IPS DF 19.7 (cell line): ENCODE data around the gene SAP30BP.

Experiments
- DNase-seq: peaks from one replicate; pipeline ENCODE4 v3.0.0-alpha.2; 2013; ENCODE audit warnings: low read depth, low spot score

Gene SAP30BP

DNA sequence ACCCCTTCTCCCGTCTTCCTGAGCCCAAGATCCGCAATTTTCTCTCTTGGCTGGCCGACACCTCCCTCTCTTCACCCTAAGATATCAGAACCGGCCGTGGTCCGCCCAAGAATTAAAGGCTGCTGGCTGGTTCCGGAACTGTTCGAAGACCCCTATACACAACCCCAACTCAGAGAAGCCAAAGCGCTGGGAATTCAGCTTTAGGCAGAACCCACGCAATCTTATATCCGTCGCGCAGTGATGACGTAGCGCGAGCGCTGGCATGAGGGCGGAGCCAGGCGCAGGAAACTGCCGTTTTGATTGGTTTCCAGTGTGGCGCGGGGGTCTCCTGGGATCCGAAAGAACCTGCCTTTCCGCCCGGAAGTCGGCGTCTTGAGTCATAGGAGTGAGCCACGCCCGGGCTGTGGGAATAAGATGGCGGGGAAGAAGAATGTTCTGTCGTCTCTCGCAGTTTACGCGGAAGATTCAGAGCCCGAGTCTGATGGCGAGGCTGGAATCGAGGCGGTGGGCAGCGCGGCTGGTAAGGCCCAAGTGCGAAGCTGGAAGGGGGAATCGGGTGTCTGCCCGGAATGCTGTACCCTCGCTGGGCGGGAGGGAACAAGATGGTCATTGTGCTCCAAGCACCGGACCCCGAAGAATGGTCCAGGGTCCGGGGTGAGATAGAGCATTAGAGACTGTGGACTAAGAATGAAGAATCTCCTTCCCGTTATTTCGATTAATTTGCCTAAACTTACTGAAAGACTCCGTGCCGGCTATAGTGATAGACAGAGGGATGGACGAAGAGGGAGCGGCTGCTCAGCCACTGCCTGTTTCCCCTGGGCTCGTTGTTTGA, at the start of gene SAP30BP, which contains the start of gene RECQL5:
SAP30BP (plus strand) TSS at position 380 of the 832 bp plus-strand sequence; CDS start at position 415, 35 bp downstream.
RECQL5 (minus strand) TSS at position 196 of the 832 bp plus-strand sequence. CDS start 597 bp downstream, outside the sequence.
- peak; percentile 88 for DNase-seq

DNA sequence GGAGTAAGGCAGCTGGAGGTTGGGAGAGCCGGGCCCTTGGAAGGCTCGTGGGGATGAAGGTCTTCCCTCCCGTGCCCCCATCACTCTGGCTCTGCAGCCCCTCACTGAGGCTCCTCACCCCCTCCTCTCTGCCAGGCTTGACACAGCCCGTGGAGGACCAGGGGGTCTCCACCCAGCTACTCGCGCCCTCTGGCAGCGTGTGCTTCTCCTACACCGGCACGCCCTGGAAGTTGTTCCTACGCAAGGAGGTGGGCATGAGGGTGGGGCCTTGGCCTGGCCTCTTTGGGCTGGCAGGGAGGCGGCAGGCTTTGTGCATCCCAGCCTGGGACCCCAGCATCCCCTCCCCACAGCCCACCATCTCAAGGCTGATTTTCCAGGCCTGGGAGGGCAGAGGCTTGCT, 49.5 kb upstream of the SAP30BP start:
- no peak for DNase-seq

DNA sequence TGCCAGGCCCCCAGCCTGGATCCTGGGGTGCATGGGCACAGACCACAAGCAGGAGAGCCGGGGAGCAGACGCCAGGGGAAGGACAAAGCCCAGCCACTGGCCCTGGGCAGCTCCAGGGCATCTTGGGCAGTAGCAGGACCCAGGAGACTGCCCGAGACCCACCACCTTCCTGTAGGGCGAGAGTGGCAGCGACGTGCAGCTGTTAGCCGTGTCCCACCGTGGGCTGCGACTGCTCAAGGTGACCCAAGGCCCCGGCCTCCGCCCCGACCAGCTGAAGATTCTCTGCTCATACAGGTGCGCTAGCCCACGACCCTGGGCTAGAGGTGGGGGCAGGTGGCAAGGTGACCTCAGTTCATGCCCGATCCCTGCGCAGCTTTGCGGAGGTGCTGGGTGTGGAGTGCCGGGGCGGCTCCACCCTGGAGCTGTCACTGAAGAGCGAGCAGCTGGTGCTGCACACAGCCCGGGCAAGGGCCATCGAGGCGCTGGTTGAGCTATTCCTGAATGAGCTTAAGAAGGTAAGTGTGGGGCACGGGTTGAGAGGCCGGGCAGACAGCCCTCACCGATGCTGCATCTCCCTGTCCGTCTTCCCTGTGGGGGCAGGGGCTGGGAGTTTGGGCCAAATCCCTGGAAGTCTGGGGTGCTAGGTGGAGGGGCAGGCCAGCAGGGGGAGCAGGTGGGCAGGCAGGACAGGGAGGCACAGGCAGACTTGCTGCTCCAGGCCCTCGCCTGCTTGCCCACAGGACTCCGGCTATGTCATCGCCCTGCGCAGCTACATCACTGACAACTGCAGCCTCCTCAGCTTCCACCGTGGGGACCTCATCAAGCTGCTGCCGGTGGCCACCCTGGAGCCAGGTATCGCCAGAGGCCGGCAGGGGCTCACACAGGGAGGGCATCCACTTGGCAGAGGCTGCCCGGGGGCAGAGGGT, 47.4 kb upstream of the SAP30BP start:
- peak; percentile 54 for DNase-seq

GRCh38 chr17:75621489-75621888, 45.6 kb upstream of the SAP30BP start:
- no peak for DNase-seq

DNA sequence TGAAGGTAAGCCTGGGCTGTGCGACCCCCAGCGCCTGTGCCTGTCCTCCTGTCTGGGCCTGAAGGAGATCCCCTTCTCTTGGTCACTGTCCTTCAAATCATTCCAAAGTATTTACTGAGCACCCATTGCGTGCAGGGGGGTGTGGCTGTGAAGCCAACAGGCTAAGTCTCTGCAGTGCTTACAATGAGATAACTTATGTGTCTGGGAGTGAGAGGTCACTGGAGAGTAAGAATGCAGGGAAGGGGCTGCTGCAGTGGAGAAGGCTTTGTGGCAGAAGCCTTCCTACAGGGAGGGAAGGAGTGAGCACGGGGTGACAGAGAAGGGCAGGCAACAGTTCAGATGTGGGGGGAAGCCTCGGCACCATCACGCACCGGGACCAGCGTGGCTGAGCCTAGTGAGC, 45.1 kb upstream of the SAP30BP start:
- no peak for DNase-seq

DNA sequence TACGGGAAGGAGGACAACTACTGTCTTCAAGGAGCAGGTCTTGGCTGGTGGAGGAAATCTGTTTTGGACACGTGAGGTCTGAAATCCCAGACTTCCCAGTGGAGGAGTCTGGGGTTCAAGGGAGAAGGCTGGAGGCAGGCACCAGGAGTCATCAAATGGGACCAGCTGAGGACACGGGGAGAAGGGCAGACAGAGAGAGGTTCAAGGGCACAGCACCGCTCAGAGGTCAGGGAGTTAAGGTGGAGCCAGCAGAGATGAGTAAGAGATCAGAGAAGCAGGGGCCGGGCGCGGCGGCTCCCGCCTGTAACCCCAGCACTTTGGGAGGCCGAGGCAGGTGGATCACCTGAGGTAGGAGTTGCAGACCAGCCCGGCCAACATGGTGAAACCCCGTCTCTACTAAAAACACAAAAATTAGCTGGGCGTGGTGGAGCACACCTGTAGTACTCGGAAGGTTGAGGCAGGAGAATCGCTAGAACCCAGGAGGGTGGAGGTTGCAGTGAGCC, 44.3 kb upstream of the SAP30BP start:
- DNase-seq, result no peak

DNA sequence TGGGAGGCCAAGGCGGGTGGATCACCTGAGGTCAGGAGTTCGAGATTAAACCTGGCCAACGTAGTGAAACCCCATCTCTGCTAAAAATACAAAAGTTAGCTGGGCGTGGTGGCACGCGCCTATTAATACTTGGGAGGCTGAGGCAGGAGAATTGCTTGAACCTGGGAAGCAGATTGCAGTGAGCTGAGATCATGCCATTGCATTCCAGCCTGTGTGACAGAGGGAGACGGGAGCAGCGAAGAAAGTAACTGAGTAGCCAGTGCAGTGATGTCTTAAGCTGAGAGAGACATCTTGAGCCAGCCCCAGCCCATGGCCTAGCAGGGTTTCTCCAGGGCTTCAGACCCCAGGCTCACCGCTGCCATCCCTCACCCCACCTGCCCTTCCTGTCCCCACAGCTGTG, 43.8 kb upstream of the SAP30BP start:
- no peak for DNase-seq

GRCh38 chr17:75624021-75624420, 43.1 kb upstream of the SAP30BP start:
- no peak for DNase-seq

GRCh38 chr17:75624714-75625345, 42.3 kb upstream of the SAP30BP start:
- DNase-seq, result no peak

GRCh38 chr17:75625813-75626486, 41.2 kb upstream of the SAP30BP start:
- no peak for DNase-seq

- DNase-seq, result no peak
These were observed 40.6 kb upstream of the SAP30BP start for GRCh38 chr17:75626496-75627038.

DNA sequence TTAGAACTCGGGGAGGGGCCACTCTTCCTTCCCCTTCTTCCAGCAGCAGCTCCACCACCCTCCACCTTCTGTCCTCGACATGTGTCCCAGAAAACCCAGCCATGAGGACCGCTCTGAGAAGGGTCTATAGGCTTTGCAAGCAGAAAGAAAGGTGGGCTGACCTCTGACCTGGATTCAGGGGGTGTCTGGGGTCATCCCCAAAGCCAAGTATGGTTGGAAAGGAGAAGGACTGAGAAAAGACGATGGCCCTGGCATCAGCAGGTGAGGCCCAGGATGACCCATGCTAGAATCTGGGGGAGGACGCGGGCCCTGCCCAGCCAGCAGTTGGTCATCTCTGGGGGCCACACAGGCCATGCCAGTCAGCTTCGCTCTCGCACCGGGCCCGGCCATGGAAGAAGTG, 40.0 kb upstream of the SAP30BP start:
- no peak for DNase-seq

- DNase-seq, result no peak
These were observed 38.7 kb upstream of the SAP30BP start for GRCh38 chr17:75628425-75628824.

DNA sequence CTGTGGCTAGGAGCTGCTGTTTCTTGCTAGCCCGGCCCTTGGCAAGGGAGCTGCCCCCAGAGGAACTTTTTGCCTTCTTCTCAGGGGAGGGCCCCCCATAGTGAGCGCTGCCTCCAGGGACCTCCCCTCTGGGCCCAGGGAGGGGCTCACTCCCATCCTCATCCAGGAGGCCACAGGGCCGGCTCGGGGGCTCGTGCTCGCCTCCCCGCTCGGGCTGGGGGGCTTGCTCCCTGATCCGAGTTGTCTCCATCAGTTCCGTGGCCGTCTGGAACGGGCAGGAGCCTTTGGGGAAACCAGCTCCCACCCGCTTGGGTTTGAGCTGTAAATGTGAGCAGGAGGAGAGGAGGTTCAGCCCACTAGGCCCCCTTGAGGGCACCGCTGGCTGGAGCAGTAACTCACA, 38.0 kb upstream of the SAP30BP start:
- no peak for DNase-seq

DNA sequence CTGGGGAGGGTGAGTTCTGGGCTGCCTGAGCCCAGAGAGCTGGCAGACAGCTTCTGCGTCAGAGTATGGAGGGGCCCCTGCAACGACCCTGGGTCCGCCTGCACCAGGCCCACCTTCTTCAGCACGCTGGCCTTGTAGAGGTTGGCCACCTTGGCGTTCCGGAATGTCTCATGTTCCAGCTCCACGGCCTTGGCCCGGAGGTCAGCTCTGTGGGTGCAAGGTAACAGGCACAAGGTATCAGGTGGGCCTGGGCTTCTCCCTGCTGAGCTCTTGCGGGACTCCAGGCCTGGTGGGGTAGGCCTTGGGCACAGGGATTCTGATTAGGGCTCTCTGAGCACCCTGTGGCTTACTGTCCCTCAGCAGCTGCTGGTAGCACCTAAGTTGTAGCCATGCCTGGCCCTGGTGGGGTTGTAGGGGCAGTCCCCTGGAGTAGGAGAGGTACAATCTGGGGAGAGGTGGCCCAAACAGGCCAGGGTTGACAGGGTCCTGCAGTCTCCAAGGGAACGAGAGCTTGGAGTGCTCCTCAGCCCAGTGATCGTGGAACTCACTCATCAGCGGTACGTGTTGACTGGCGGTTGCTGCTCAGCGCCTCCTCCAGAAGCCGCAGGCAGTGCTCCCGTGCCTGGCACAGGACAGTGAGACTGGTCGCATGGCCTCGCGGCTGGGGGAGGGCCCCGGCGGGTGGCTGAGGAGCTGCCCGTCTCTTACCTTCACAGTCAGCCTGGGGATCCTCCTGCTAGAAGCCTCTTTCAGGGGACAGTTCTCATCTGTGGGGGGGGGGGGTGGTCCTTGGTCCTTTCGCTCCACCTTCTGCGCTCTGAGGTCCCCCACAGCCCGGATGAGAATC, 36.8 kb upstream of the SAP30BP start:
- DNase-seq, result no peak

- DNase-seq, result no peak
These were observed 35.8 kb upstream of the SAP30BP start for GRCh38 chr17:75631353-75631752.

DNA sequence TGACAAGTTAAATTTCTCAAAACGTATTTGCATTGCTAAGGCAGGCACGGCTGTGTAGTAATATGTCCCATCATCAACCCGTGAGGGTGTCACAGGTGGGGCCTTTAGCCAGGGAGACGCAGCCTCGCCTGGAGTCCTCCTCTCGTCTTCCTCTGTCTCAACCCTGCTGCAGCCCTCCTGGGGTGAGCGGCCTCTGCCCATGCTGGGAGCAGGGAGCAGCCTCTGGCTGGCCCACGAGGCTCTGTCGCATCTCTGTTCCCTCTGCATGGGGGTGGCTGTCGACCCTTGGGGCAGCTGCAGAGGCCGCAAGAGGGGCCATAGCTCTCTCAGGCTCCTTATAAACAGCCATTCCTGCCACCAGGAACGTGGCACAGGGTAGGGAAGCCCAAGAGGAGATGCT, 34.7 kb upstream of the SAP30BP start:
- DNase-seq, result no peak

DNA sequence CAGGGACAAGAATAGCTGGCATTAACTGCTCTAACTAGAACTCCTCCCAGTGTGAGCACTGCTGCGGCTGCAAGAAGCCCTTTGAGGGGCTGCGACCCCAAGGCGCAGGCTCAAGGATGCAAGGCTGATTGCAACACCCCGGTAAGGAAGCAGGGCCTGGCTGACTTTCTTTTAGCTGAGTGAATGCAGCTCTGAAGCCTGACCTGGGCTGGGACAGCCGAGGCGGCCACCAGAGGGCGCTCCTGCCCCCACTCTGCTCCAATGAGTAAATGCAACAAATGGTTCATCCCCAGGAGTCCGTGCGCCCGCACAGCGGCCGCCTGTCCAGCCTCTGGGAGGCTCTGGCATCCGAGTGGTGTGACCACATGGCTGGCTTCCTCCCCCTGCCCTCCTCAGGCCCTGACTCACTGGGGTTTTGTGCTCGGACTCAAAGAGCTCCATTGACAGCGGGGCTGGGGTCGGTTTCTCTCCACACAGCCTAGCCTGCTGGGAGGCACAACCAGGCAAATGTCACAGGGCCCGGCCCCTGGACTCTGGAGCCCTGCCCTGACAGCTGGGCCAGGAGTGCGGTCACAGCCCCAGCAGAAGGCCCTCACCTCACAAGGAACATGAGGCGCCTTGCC, 34.2 kb upstream of the SAP30BP start, which contains the start of gene SMIM5:
SMIM5 (plus strand) TSS at position 572 of the 623 bp plus-strand sequence. CDS start 6,768 bp downstream, outside the sequence.
- DNase-seq, result peak; percentile 40
